ENCODE data around the gene ABITRAM.
"Not testable (repeated sequence)": the region's sequence is repeated elsewhere in the genome, so short reads cannot be mapped to it uniquely, and the experiment has no call there.

ABITRAM gene

GRCh38 chr9:108934323-108934893 lies at the start of gene ABITRAM:
Gene ABITRAM, plus strand, starts transcription at chr9:108934400. Its CDS starts 87 bp downstream, at chr9:108934487.
- TF ChIP-seq, protein P1, sequence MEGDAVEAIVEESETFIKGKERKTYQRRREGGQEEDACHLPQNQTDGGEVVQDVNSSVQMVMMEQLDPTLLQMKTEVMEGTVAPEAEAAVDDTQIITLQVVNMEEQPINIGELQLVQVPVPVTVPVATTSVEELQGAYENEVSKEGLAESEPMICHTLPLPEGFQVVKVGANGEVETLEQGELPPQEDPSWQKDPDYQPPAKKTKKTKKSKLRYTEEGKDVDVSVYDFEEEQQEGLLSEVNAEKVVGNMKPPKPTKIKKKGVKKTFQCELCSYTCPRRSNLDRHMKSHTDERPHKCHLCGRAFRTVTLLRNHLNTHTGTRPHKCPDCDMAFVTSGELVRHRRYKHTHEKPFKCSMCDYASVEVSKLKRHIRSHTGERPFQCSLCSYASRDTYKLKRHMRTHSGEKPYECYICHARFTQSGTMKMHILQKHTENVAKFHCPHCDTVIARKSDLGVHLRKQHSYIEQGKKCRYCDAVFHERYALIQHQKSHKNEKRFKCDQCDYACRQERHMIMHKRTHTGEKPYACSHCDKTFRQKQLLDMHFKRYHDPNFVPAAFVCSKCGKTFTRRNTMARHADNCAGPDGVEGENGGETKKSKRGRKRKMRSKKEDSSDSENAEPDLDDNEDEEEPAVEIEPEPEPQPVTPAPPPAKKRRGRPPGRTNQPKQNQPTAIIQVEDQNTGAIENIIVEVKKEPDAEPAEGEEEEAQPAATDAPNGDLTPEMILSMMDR (IDR thresholded peaks at IDR 0.05; ENCODE audit: control insufficient read depth, insufficient read depth, low read depth, low read length, missing control alignments): no peak
- DNase-seq (ENCODE audit: low read depth): peak; percentile 39
- peak within 1 kb of the TSS; percentile 61 for H3K4me3 ChIP-seq (ENCODE audit: control insufficient read depth, low read depth, low read length)

DNA sequence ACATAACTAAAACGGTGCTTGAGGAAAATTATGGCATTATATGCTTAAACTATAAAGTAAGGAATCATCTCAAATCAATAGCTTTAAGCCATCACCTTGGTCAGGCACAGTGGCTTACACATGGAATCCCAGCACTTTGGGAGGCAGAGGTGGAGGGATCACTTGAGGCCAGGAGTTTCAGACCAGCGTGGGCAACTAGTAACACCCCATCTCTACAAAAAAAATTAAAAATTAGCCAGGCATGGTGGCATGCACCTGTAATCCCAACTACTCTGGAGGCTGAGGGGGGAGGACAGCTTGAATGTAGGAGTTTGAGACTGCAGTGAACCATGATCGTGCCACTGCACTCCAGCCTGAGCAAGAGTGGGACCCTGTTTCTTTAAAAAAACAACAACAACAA lies 49.5 kb upstream of the ABITRAM start:
- no peak for DNase-seq (ENCODE audit: low read depth)
- TF ChIP-seq, protein P1 (IDR thresholded peaks at IDR 0.05; ENCODE audit: control insufficient read depth, insufficient read depth, low read depth, low read length, missing control alignments): no peak
- no peak overlapping the region for H3K4me3 ChIP-seq (ENCODE audit: control insufficient read depth, low read depth, low read length)

- DNase-seq (ENCODE audit: low read depth): peak; percentile 3
- H3K4me3 ChIP-seq (ENCODE audit: control insufficient read depth, low read depth, low read length): no peak overlapping the region
- TF ChIP-seq, protein P1 (IDR thresholded peaks at IDR 0.05; ENCODE audit: control insufficient read depth, insufficient read depth, low read depth, low read length, missing control alignments): no peak
Observed at GRCh38 chr9:108885643-108886348, 48.4 kb upstream of the ABITRAM start.

- not testable (repeated sequence) for DNase-seq (ENCODE audit: low read depth); H3K4me3 ChIP-seq (ENCODE audit: control insufficient read depth, low read depth, low read length)
Observed at GRCh38 chr9:108886594-108887271, 47.5 kb upstream of the ABITRAM start.

DNA sequence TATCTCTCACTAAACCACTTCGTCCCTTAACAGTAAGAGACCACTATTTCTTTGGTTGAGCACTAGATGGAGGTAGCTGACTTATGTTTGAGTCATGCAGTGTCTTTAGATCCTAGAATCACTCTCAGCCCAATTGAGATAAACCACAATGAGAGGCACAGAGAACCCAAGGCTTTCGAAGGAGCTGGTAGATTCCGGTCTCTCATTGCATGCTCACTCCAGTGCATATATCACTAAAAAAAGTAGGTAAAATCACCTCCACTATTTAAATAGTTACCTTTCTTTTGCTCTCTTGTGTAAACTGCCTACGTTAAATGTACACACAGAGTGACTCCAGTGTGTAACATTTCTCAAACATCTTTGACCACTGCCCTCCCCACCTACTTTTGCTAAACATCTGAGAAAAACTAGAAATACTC lies 44.5 kb upstream of the ABITRAM start:
- DNase-seq (ENCODE audit: low read depth): peak; percentile 7
- no peak overlapping the region for H3K4me3 ChIP-seq (ENCODE audit: control insufficient read depth, low read depth, low read length)
- TF ChIP-seq, protein P1 (IDR thresholded peaks at IDR 0.05; ENCODE audit: control insufficient read depth, insufficient read depth, low read depth, low read length, missing control alignments): no peak

DNA sequence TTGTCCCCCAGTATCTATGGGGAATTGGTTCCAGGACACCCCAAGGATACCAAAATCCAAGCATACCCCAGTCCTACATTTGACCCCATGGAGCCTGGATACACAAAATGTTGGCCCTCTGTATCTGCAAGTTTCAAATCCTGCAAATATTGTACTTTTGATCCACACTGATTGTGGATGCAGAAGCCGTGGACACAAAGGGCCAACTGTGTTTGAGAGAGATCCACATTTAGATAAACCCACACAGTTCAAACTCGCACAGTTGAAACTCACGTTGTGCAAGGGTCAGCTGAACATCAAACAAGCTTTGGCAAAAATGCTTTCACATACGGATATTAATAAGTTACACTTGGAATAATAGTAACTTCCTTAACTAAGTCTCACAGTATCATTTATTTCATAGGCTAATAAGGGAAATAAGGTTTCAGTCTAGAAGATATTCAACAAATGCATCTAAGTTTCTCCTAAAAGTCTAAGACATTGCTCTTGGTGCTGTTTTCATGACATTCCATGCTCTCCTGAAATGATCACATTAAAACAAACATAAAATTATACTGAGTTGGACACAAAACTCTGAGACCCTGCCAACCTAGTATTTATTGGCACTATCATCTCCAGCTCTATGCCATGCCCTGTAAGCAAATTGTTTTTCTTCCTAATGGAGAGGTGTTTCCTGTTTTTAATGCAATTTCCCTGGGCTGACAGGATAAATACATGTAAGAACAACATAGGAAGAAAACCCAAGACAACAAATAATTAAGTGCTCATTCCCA lies 39.8 kb upstream of the ABITRAM start:
- no peak for DNase-seq (ENCODE audit: low read depth)
- no peak overlapping the region for H3K4me3 ChIP-seq (ENCODE audit: control insufficient read depth, low read depth, low read length)
- TF ChIP-seq, protein P1 (IDR thresholded peaks at IDR 0.05; ENCODE audit: control insufficient read depth, insufficient read depth, low read depth, low read length, missing control alignments): no peak
